SK-N-SH treated with all-trans-retinoic acid at 6 μM for 48 hours (cell line): ENCODE data around the gene PRIMPOL.
"Not testable (repeated sequence)": the region's sequence is repeated elsewhere in the genome, so short reads cannot be mapped to it uniquely, and the experiment has no call there.

Experiments
- ATAC-seq: fragments of 200-7000 bp; cut with Tn5 transposase; 3 replicates; pipeline ENCODE4 v1.9.1; 2020; ENCODE audit warnings: mild to moderate bottlenecking, moderate library complexity
- ARNTL ChIP-seq: fragments of 450-650 bp; formaldehyde crosslinking; IDR thresholded peaks from 2 replicates; pipeline ENCODE4 v1.5.0; 2020; ENCODE audit warnings: low read depth, mild to moderate bottlenecking, moderate library complexity, borderline replicate concordance
- BACH2 ChIP-seq: fragments of 250-450 bp; sonication (Bioruptor Pico); IDR thresholded peaks from 2 replicates; pipeline ENCODE4 v1.9.0; 2021; ENCODE audit warnings: mild to moderate bottlenecking, borderline replicate concordance
- CSDC2 ChIP-seq: fragments of 250-450 bp; sonication (Bioruptor Pico); IDR thresholded peaks from 2 replicates; pipeline ENCODE4 v1.5.0; 2020; ENCODE audit warnings: mild to moderate bottlenecking, moderate library complexity
- ESRRG ChIP-seq: fragments of 250-450 bp; sonication (Bioruptor Pico); IDR thresholded peaks from 2 replicates; pipeline ENCODE4 v1.6.1; 2021; ENCODE audit warnings: mild to moderate bottlenecking
- GLIS3 ChIP-seq: fragments of 250-450 bp; sonication (Bioruptor Pico); IDR thresholded peaks from 2 replicates; pipeline ENCODE4 v1.5.0; 2020; ENCODE audit warnings: mild to moderate bottlenecking, moderate library complexity
- ISL1 ChIP-seq: fragments of 250-450 bp; sonication (Bioruptor Pico); IDR thresholded peaks from 2 replicates; pipeline ENCODE4 v2.1.2; 2022; ENCODE audit warnings: mild to moderate bottlenecking, moderate library complexity
- OSR1 ChIP-seq: fragments of 250-450 bp; sonication (Bioruptor Pico); IDR thresholded peaks from 2 replicates; pipeline ENCODE4 v1.8.0; 2022; ENCODE audit warnings: moderate library complexity, mild to moderate bottlenecking, inconsistent platforms
- POU6F1 ChIP-seq: fragments of 250-450 bp; sonication (Bioruptor Pico); IDR thresholded peaks from 2 replicates; pipeline ENCODE4 v1.8.0; 2021; ENCODE audit warnings: low read depth, mild to moderate bottlenecking, moderate library complexity, borderline replicate concordance
- RARB ChIP-seq: fragments of 250-450 bp; sonication (Bioruptor Pico); IDR thresholded peaks from 2 replicates; pipeline ENCODE4 v1.8.0; 2021; ENCODE audit warnings: mild to moderate bottlenecking, moderate library complexity
- SNAI2 ChIP-seq: fragments of 250-450 bp; sonication (Bioruptor Pico); IDR thresholded peaks from 2 replicates; pipeline ENCODE4 v1.5.0; 2020; ENCODE audit warnings: mild to moderate bottlenecking, moderate library complexity
- TCF4 ChIP-seq: fragments of 250-450 bp; sonication (Bioruptor Pico); IDR thresholded peaks from 2 replicates; pipeline ENCODE4 v1.8.0; 2021; ENCODE audit warnings: mild to moderate bottlenecking, moderate library complexity, borderline replicate concordance
- TOX ChIP-seq: fragments of 250-450 bp; sonication (Bioruptor Pico); IDR thresholded peaks from 2 replicates; pipeline ENCODE4 v1.8.0; 2021; ENCODE audit warnings: mild to moderate bottlenecking, moderate library complexity, borderline replicate concordance
- ZC3H10 ChIP-seq: fragments of 250-450 bp; sonication (Bioruptor Pico); IDR thresholded peaks from 2 replicates; pipeline ENCODE4 v1.5.1; 2021; ENCODE audit warnings: mild to moderate bottlenecking, moderate library complexity
- ZFP3 ChIP-seq: fragments of 250-450 bp; sonication (Bioruptor Pico); IDR thresholded peaks from 2 replicates; pipeline ENCODE4 v1.5.0; 2020; ENCODE audit warnings: mild to moderate bottlenecking, moderate library complexity
- ZFP30 ChIP-seq: fragments of 450-650 bp; formaldehyde crosslinking; IDR thresholded peaks from 2 replicates; pipeline ENCODE4 v1.5.0; 2022; ENCODE audit warnings: mild to moderate bottlenecking, moderate library complexity
- ZNF565 ChIP-seq: fragments of 450-650 bp; formaldehyde crosslinking; conservative IDR thresholded peaks from 2 replicates; pipeline ENCODE4 v1.5.0; 2020; ENCODE audit warnings: low read depth, mild to moderate bottlenecking, moderate library complexity
- ZNF70 ChIP-seq: fragments of 450-650 bp; formaldehyde crosslinking; IDR thresholded peaks from 2 replicates; pipeline ENCODE4 v1.5.0; 2020; ENCODE audit warnings: mild to moderate bottlenecking, moderate library complexity
- ZNF8 ChIP-seq: fragments of 450-650 bp; formaldehyde crosslinking; IDR thresholded peaks from 2 replicates; pipeline ENCODE4 v1.5.0; 2020; ENCODE audit warnings: mild to moderate bottlenecking, moderate library complexity
- TF ChIP-seq, protein P1 (sequence below): fragments of 250-450 bp; sonication (Bioruptor Pico); IDR thresholded peaks from 2 replicates; pipeline ENCODE4 v1.8.0; 2020; ENCODE audit warnings: mild to moderate bottlenecking, moderate library complexity, borderline replicate concordance
- TF ChIP-seq, protein P2 (sequence below): fragments of 250-450 bp; sonication (Bioruptor Pico); IDR thresholded peaks from 2 replicates; pipeline ENCODE4 v1.5.1; 2020; ENCODE audit warnings: low read depth, mild to moderate bottlenecking, moderate library complexity
- TF ChIP-seq, protein P3 (sequence below): fragments of 250-450 bp; sonication (Bioruptor Pico); IDR thresholded peaks from 2 replicates; pipeline ENCODE4 v1.5.1; 2021; ENCODE audit warnings: mild to moderate bottlenecking, moderate library complexity

The PRIMPOL gene

DNA sequence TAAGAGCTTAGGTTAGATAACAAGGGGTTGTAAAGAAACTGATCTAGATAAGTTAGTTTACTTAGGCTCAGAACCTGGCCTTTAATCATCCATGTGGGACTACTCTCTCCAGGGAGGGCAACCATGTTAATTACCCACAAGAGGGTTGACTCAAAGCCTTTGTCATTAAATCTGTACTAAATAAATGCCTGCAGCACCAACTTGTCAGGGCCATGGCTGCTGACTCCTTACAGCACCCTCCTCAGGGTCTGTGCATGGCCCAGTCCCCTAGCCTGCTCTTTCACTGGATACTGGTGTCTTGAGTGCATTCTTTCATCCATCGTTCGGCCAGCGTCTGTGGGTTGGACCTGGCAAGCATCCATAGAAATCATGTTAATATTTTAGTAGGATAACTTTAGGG, 35.0 kb upstream of the PRIMPOL start (continued):
- TF ChIP-seq, protein P1, sequence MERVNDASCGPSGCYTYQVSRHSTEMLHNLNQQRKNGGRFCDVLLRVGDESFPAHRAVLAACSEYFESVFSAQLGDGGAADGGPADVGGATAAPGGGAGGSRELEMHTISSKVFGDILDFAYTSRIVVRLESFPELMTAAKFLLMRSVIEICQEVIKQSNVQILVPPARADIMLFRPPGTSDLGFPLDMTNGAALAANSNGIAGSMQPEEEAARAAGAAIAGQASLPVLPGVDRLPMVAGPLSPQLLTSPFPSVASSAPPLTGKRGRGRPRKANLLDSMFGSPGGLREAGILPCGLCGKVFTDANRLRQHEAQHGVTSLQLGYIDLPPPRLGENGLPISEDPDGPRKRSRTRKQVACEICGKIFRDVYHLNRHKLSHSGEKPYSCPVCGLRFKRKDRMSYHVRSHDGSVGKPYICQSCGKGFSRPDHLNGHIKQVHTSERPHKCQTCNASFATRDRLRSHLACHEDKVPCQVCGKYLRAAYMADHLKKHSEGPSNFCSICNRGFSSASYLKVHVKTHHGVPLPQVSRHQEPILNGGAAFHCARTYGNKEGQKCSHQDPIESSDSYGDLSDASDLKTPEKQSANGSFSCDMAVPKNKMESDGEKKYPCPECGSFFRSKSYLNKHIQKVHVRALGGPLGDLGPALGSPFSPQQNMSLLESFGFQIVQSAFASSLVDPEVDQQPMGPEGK (CRISPR knock-in tag) = no peak
- TF ChIP-seq TCF4 = no peak
- no peak for TF ChIP-seq TOX (CRISPR knock-in tag)
- no peak for TF ChIP-seq ARNTL (CRISPR knock-in tag)
- TF ChIP-seq OSR1 = no peak
- TF ChIP-seq ZNF8 (CRISPR knock-in tag) = no peak
- no peak for TF ChIP-seq ZNF70
- no peak for TF ChIP-seq ISL1
- TF ChIP-seq GLIS3 (CRISPR knock-in tag) = no peak
- TF ChIP-seq ESRRG (CRISPR knock-in tag) = no peak
- TF ChIP-seq ZFP30 (CRISPR knock-in tag) = no peak
- TF ChIP-seq, protein P2, sequence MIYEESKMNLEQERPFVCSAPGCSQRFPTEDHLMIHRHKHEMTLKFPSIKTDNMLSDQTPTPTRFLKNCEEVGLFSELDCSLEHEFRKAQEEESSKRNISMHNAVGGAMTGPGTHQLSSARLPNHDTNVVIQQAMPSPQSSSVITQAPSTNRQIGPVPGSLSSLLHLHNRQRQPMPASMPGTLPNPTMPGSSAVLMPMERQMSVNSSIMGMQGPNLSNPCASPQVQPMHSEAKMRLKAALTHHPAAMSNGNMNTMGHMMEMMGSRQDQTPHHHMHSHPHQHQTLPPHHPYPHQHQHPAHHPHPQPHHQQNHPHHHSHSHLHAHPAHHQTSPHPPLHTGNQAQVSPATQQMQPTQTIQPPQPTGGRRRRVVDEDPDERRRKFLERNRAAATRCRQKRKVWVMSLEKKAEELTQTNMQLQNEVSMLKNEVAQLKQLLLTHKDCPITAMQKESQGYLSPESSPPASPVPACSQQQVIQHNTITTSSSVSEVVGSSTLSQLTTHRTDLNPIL (CRISPR knock-in tag) = no peak
- TF ChIP-seq BACH2 = no peak

DNA sequence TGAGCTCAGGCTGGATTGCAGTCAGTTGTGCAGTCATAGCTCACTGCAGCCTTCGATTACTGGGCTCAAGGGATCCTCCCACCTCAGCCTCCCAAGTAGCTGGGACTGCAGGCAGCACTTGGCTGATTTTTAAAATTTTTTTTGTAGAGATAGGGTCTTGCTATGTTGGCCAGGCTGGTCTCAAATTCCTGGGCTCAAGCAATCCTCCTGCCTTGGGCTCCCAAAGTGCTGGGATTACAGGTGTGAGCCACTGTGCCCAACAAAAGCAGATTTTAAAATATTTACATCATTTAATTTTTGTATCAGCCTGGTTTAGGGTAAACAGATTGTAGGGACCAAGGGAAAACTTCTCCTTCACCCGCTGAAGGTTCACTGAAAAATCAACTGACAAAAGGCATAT, 33.4 kb upstream of the PRIMPOL start:
- ATAC-seq = not testable (repeated sequence)

DNA sequence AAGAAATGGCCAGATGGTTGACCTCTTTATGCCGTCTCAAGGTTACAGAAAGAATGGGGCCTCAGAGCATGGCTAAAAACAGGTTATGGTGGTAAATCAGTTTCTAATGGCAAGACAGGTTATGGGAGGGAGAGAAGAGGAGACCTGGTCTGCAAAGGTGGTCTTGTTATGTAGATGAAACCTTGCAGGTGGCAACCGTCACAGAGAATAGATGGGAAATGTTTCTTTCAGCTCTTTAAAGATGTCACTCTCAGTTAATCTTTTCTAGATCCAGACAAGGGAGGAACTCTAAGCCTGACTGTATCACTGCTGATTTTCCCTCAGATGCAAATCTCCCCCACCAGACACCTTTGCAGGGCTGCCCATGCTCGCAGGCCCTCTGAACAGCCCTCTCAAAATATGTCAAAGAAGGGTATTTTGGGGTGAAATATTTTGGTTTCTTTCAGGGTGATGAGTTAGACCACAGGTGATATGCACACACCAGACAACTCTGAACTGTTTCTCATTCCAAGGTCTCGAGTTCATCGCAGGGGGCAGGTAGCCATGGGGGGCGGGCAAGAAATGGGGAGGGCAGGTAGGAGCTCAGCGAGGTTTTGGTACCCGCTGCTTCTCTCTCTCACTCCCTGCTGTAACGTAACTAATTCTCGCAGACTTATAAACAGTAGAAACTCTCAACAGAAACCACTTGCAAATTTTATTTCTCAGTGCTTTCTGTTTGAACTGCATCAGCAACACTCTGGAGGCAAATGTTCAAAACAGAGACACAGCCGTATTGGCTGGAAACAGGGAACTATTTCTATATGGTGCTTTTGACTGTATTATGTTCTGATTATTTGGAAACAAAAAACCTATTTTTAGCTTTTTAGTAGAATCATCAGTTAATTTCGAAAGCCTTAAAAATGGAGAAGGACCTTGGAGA, 32.6 kb upstream of the PRIMPOL start:
- TF ChIP-seq ESRRG (CRISPR knock-in tag) (no peak), ARNTL (CRISPR knock-in tag) (no peak), ZNF565 (no peak), ZNF70 (no peak)
- TF ChIP-seq, protein P1 (CRISPR knock-in tag) = no peak
- TF ChIP-seq, protein P3, sequence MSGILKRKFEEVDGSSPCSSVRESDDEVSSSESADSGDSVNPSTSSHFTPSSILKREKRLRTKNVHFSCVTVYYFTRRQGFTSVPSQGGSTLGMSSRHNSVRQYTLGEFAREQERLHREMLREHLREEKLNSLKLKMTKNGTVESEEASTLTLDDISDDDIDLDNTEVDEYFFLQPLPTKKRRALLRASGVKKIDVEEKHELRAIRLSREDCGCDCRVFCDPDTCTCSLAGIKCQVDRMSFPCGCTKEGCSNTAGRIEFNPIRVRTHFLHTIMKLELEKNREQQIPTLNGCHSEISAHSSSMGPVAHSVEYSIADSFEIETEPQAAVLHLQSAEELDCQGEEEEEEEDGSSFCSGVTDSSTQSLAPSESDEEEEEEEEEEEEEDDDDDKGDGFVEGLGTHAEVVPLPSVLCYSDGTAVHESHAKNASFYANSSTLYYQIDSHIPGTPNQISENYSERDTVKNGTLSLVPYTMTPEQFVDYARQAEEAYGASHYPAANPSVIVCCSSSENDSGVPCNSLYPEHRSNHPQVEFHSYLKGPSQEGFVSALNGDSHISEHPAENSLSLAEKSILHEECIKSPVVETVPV = no peak
- TF ChIP-seq, all 23 proteins: peak for 0
- no peak for ATAC-seq

GRCh38 chr4:184617600-184618196, 31.8 kb upstream of the PRIMPOL start:
- no peak for ATAC-seq
- no peak for TF ChIP-seq SNAI2 (CRISPR knock-in tag)
- no peak for TF ChIP-seq ZC3H10 (CRISPR knock-in tag)
- TF ChIP-seq RARB (CRISPR knock-in tag) = no peak
- no peak for TF ChIP-seq CSDC2 (CRISPR knock-in tag)
- no peak for TF ChIP-seq ISL1
- TF ChIP-seq ZFP3 (CRISPR knock-in tag) = no peak
- TF ChIP-seq, protein P2 (CRISPR knock-in tag) = no peak
- no peak for TF ChIP-seq ZNF8 (CRISPR knock-in tag)
- no peak for TF ChIP-seq OSR1
- TF ChIP-seq GLIS3 (CRISPR knock-in tag) = no peak
- TF ChIP-seq, protein P1 (CRISPR knock-in tag) = no peak
- TF ChIP-seq ZNF565 = no peak
- TF ChIP-seq ARNTL (CRISPR knock-in tag) = no peak
- no peak for TF ChIP-seq POU6F1 (CRISPR knock-in tag)
